GM21360 (cell line): ENCODE data around the gene GFER.
"Not testable (repeated sequence)": the region's sequence is repeated elsewhere in the genome, so short reads cannot be mapped to it uniquely, and the experiment has no call there.

Experiments used
- ATAC-seq: cut with Tn5 transposase; IDR thresholded peaks from one replicate; pipeline ENCODE4 v1.9.1; 2021; ENCODE audit warnings: mild to moderate bottlenecking, moderate library complexity; ENCODE audit not compliant: unreplicated experiment

Gene GFER

GRCh38 chr16:1957434-1958142, 26.4 kb upstream of the GFER start:
- ATAC-seq: not testable (repeated sequence)

GRCh38 chr16:1958143-1958491, 25.9 kb upstream of the GFER start:
- ATAC-seq: not testable (repeated sequence)

- no peak for ATAC-seq
These were observed 25.2 kb upstream of the GFER start for GRCh38 chr16:1958715-1959268.

GRCh38 chr16:1959269-1960039, 24.5 kb upstream of the GFER start, which contains the start of gene NDUFB10:
Gene NDUFB10 (plus strand): TSS chr16:1959538. CDS start chr16:1959625, 87 bp downstream.
- ATAC-seq: peak; percentile 61

GRCh38 chr16:1960665-1961630, 23.0 kb upstream of the GFER start:
- no peak for ATAC-seq

GRCh38 chr16:1961651-1962067, 22.3 kb upstream of the GFER start:
- ATAC-seq: no peak

GRCh38 chr16:1962161-1963153, 21.5 kb upstream of the GFER start:
- not testable (repeated sequence) for ATAC-seq

- no peak for ATAC-seq
These were observed 20.0 kb upstream of the GFER start for GRCh38 chr16:1963806-1964505.

GRCh38 chr16:1964506-1965395, 19.2 kb upstream of the GFER start, which contains the start of gene RPS2:
Gene RPS2 (minus strand): TSS chr16:1964826. CDS start chr16:1964625, 201 bp downstream.
- peak; percentile 73 for ATAC-seq

GRCh38 chr16:1965396-1966001, 18.5 kb upstream of the GFER start:
- ATAC-seq: no peak

GRCh38 chr16:1966460-1966859, 17.5 kb upstream of the GFER start, which contains the start of gene RNF151:
Gene RNF151 (plus strand): TSS chr16:1966856. CDS start chr16:1966882, 26 bp downstream.
- no peak for ATAC-seq

GRCh38 chr16:1968146-1968953, 15.6 kb upstream of the GFER start:
- no peak for ATAC-seq

GRCh38 chr16:1971796-1972489, 12.1 kb upstream of the GFER start, which contains the start of gene TBL3:
Gene TBL3 (plus strand): TSS chr16:1972053. CDS start chr16:1972165, 112 bp downstream.
- peak; percentile 73 for ATAC-seq

GRCh38 chr16:1972490-1972877, 11.5 kb upstream of the GFER start:
- no peak for ATAC-seq

GRCh38 chr16:1973461-1974156, 10.4 kb upstream of the GFER start:
- ATAC-seq: no peak
